ENCODE data around the gene PRND. TPM values are rescaled to one million over a fixed set of nuclear protein-coding genes. Genes with fewer than 3 reads are reported as not detected.

The PRND gene
- total RNA-seq, 1 experiment from 2014 or later = not detected

DNA sequence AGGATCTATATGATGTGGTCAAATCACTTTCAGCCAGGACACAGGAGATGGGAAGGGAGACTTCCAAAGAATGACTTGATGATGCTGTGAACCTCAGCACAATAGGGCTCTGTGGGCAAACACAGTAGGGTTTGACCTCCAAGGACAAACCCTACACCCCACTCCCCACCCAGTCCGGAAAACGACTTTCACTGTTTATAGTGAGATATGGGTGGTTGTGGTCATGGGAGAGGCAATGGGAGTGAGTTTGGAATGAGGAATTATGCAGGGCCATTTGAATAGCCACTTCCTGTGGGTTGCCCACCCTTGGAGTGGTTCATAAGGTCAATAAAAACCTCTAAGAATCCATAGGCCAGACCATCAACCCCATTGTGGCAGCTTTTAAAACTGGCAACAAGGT lies 38.4 kb upstream of the PRND start:
- Histone ChIP-seq H2AFZ (ENCODE audit: low read length) (no peak overlapping the region), H3K79me2 (ENCODE audit: low read length) (no peaks in the 10 kb centered on the region), H4K20me1 (ENCODE audit: insufficient read depth, low read depth, low read length) (no peaks in the 10 kb centered on the region), H3K4me3 (ENCODE audit: low read length) (no peak overlapping the region), H3K4me1 (ENCODE audit: low read length) (peaks cover 8% of the 10 kb centered on the region), H3K9me2 (replicated peaks; ENCODE audit: insufficient read depth, low read length) (no peaks in the 10 kb centered on the region), H3K9ac (ENCODE audit: low read length) (no peak overlapping the region), H3K36me3 (ENCODE audit: insufficient read depth, low read length) (no peaks in the 10 kb centered on the region), H3K4me2 (ENCODE audit: low read depth, low read length, poor library complexity, severe bottlenecking) (no peak overlapping the region), H3K9me3 (ENCODE audit: low read length) (no peaks in the 10 kb centered on the region), H3K27me3 (ENCODE audit: low read length) (no peaks in the 10 kb centered on the region), H3K27ac (ENCODE audit: low read length) (no peak overlapping the region)
- DNase-seq = no peak

DNA sequence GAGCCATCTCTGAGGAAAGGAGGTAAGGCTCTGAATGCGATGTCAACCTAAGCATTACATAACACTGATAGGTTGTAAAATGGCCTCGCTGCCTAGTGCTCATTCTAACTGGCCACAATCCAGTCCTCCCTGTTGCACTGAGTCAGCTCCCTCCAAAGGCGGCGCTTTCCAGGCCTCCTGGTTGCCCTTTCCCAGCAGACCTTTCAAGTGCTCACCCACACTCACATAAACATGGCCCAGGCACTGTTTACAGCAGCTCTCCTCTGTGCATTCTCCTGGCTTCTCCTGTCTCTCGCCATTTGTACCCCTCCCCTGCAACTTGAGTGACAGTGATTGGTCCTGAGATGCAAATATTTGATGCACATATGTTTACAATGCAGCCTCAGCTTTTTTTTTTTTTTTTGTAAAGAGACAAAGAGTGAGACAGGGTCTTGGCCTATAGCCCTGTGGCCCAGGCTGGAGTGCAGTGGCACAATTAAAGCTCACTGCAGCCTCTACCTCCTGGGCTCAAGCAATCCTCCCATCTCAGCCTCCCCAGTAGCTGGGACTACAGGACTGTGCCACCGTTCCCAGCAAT lies 36.8 kb upstream of the PRND start:
- no peak overlapping the region for H3K9ac ChIP-seq (ENCODE audit: low read length)
- no peak overlapping the region for H3K4me2 ChIP-seq (ENCODE audit: low read depth, low read length, poor library complexity, severe bottlenecking)
- H3K9me2 ChIP-seq (replicated peaks; ENCODE audit: insufficient read depth, low read length) = no peaks in the 10 kb centered on the region
- H3K27me3 ChIP-seq (ENCODE audit: low read length) = no peaks in the 10 kb centered on the region
- no peaks in the 10 kb centered on the region for H4K20me1 ChIP-seq (ENCODE audit: insufficient read depth, low read depth, low read length)
- H3K4me1 ChIP-seq (ENCODE audit: low read length) = peaks cover 8% of the 10 kb centered on the region
- no peak overlapping the region for H3K27ac ChIP-seq (ENCODE audit: low read length)
- H3K9me3 ChIP-seq (ENCODE audit: low read length) = no peaks in the 10 kb centered on the region
- no peaks in the 10 kb centered on the region for H3K79me2 ChIP-seq (ENCODE audit: low read length)
- no peak overlapping the region for H3K4me3 ChIP-seq (ENCODE audit: low read length)
- no peaks in the 10 kb centered on the region for H3K36me3 ChIP-seq (ENCODE audit: insufficient read depth, low read length)
- DNase-seq = no peak
- no peak overlapping the region for H2AFZ ChIP-seq (ENCODE audit: low read length)

- no peaks in the 10 kb centered on the region for H4K20me1 ChIP-seq (ENCODE audit: insufficient read depth, low read depth, low read length)
- peak overlapping the region; percentile 78 for H3K4me2 ChIP-seq (ENCODE audit: low read depth, low read length, poor library complexity, severe bottlenecking)
- no peaks in the 10 kb centered on the region for H3K9me2 ChIP-seq (replicated peaks; ENCODE audit: insufficient read depth, low read length)
- no peak overlapping the region for H2AFZ ChIP-seq (ENCODE audit: low read length)
- no peak for DNase-seq
- no peaks in the 10 kb centered on the region for H3K36me3 ChIP-seq (ENCODE audit: insufficient read depth, low read length)
- H3K79me2 ChIP-seq (ENCODE audit: low read length) = no peaks in the 10 kb centered on the region
- no peak overlapping the region for H3K27ac ChIP-seq (ENCODE audit: low read length)
- peaks cover 8% of the 10 kb centered on the region for H3K4me1 ChIP-seq (ENCODE audit: low read length)
- H3K27me3 ChIP-seq (ENCODE audit: low read length) = no peaks in the 10 kb centered on the region
- no peaks in the 10 kb centered on the region for H3K9me3 ChIP-seq (ENCODE audit: low read length)
- peak overlapping the region; percentile 59 for H3K9ac ChIP-seq (ENCODE audit: low read length)
- H3K4me3 ChIP-seq (ENCODE audit: low read length) = peak overlapping the region; percentile 67
Observed at GRCh38 chr20:4685923-4686221, 35.8 kb upstream of the PRND start.

- Histone ChIP-seq H3K4me1 (ENCODE audit: low read length) (peaks cover 8% of the 10 kb centered on the region), H3K9ac (ENCODE audit: low read length) (no peak overlapping the region), H3K27ac (ENCODE audit: low read length) (no peak overlapping the region), H3K4me3 (ENCODE audit: low read length) (no peak overlapping the region), H3K27me3 (ENCODE audit: low read length) (no peaks in the 10 kb centered on the region), H3K9me2 (replicated peaks; ENCODE audit: insufficient read depth, low read length) (no peaks in the 10 kb centered on the region), H4K20me1 (ENCODE audit: insufficient read depth, low read depth, low read length) (no peaks in the 10 kb centered on the region), H3K36me3 (ENCODE audit: insufficient read depth, low read length) (no peaks in the 10 kb centered on the region), H2AFZ (ENCODE audit: low read length) (no peak overlapping the region), H3K4me2 (ENCODE audit: low read depth, low read length, poor library complexity, severe bottlenecking) (no peak overlapping the region), H3K9me3 (ENCODE audit: low read length) (no peaks in the 10 kb centered on the region), H3K79me2 (ENCODE audit: low read length) (no peaks in the 10 kb centered on the region)
- no peak for DNase-seq
Observed at GRCh38 chr20:4688305-4688704, 33.4 kb upstream of the PRND start.

DNA sequence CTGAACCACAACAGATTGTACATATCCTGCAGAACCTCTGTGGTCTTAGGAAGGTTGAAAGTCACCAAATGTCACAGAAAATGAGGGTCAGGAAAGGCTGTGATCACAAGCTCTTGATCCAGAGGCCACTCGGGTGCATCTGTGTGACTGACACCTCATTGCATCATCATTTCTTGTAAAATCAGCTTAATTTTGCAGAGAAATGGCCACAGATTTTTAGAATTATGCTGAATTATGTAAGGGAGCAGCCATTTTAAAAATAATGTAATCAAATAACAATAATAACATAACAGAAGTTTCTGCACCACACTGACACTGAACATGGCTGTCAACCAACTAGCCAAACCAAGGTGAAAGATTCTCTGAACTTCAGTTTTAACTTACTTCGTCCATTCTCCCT lies 32.5 kb upstream of the PRND start:
- H3K27ac ChIP-seq (ENCODE audit: low read length) = no peak overlapping the region

GRCh38 chr20:4691753-4692152 lies 30.0 kb upstream of the PRND start:
- Histone ChIP-seq H2AFZ (ENCODE audit: low read length) (no peak overlapping the region), H3K4me1 (ENCODE audit: low read length) (no peaks in the 10 kb centered on the region), H3K4me3 (ENCODE audit: low read length) (no peak overlapping the region), H3K4me2 (ENCODE audit: low read depth, low read length, poor library complexity, severe bottlenecking) (no peak overlapping the region), H3K27ac (ENCODE audit: low read length) (no peak overlapping the region), H3K36me3 (ENCODE audit: insufficient read depth, low read length) (no peaks in the 10 kb centered on the region), H3K9me3 (ENCODE audit: low read length) (no peaks in the 10 kb centered on the region), H3K27me3 (ENCODE audit: low read length) (no peaks in the 10 kb centered on the region), H3K79me2 (ENCODE audit: low read length) (no peaks in the 10 kb centered on the region), H3K9me2 (replicated peaks; ENCODE audit: insufficient read depth, low read length) (no peaks in the 10 kb centered on the region), H3K9ac (ENCODE audit: low read length) (no peak overlapping the region), H4K20me1 (ENCODE audit: insufficient read depth, low read depth, low read length) (no peaks in the 10 kb centered on the region)
- no peak for DNase-seq

More for the DNA sequence above, 32.5 kb upstream of the PRND start:
- no peaks in the 10 kb centered on the region for H3K36me3 ChIP-seq (ENCODE audit: insufficient read depth, low read length)
- H3K9me2 ChIP-seq (replicated peaks; ENCODE audit: insufficient read depth, low read length) = no peaks in the 10 kb centered on the region
- no peak overlapping the region for H3K4me2 ChIP-seq (ENCODE audit: low read depth, low read length, poor library complexity, severe bottlenecking)
- H3K27me3 ChIP-seq (ENCODE audit: low read length) = no peaks in the 10 kb centered on the region
- no peak for DNase-seq
- H3K4me1 ChIP-seq (ENCODE audit: low read length) = peaks cover 8% of the 10 kb centered on the region
- H3K79me2 ChIP-seq (ENCODE audit: low read length) = no peaks in the 10 kb centered on the region
- no peak overlapping the region for H2AFZ ChIP-seq (ENCODE audit: low read length)
- no peak overlapping the region for H3K9ac ChIP-seq (ENCODE audit: low read length)
- no peaks in the 10 kb centered on the region for H3K9me3 ChIP-seq (ENCODE audit: low read length)
- H4K20me1 ChIP-seq (ENCODE audit: insufficient read depth, low read depth, low read length) = no peaks in the 10 kb centered on the region
- H3K4me3 ChIP-seq (ENCODE audit: low read length) = no peak overlapping the region

- H3K9me3 ChIP-seq (ENCODE audit: low read length) = no peaks in the 10 kb centered on the region
- no peaks in the 10 kb centered on the region for H3K79me2 ChIP-seq (ENCODE audit: low read length)
- no peaks in the 10 kb centered on the region for H3K36me3 ChIP-seq (ENCODE audit: insufficient read depth, low read length)
- no peaks in the 10 kb centered on the region for H3K9me2 ChIP-seq (replicated peaks; ENCODE audit: insufficient read depth, low read length)
- no peak for DNase-seq
- no peak overlapping the region for H3K4me2 ChIP-seq (ENCODE audit: low read depth, low read length, poor library complexity, severe bottlenecking)
- no peaks in the 10 kb centered on the region for H3K4me1 ChIP-seq (ENCODE audit: low read length)
- no peak overlapping the region for H2AFZ ChIP-seq (ENCODE audit: low read length)
- H3K4me3 ChIP-seq (ENCODE audit: low read length) = no peak overlapping the region
- no peak overlapping the region for H3K9ac ChIP-seq (ENCODE audit: low read length)
- H4K20me1 ChIP-seq (ENCODE audit: insufficient read depth, low read depth, low read length) = no peaks in the 10 kb centered on the region
- H3K27ac ChIP-seq (ENCODE audit: low read length) = no peak overlapping the region
- H3K27me3 ChIP-seq (ENCODE audit: low read length) = no peaks in the 10 kb centered on the region
Observed at GRCh38 chr20:4694076-4694475, 27.6 kb upstream of the PRND start.

DNA sequence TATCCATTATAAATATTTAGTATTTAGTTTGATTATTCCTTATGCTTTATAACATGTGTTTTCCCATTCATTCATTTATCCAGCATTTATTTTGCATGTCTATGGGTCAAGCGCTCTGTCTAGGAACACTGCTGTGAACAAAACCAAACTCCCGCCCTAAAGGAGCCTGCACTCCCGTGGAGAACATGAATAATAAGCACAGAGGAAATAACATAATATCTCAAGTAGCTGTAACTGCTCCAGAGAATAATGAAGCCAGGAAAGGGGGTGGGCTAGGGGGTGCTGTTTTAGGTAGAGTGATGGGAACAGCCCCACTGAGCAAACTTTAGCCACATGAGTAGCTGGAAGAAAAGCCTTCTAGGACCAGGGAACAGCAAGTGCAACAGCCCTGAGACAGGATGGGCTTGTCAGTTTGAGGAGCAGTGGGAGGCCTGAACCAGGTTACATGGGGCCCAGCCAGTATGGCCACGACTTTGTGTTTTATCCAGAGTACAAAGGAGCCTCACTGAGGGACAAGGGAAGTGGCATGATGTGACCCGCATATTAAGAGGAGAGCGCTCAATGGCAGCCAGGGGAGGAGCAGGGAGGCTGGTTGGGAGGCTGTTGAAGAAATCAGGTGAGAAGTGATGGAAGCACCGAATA lies 24.4 kb upstream of the PRND start:
- H3K4me3 ChIP-seq (ENCODE audit: low read length) = no peak overlapping the region
- H3K4me2 ChIP-seq (ENCODE audit: low read depth, low read length, poor library complexity, severe bottlenecking) = no peak overlapping the region
- no peaks in the 10 kb centered on the region for H4K20me1 ChIP-seq (ENCODE audit: insufficient read depth, low read depth, low read length)
- DNase-seq = no peak
- no peak overlapping the region for H2AFZ ChIP-seq (ENCODE audit: low read length)
- H3K9me3 ChIP-seq (ENCODE audit: low read length) = no peaks in the 10 kb centered on the region
- no peak overlapping the region for H3K27ac ChIP-seq (ENCODE audit: low read length)
- H3K9me2 ChIP-seq (replicated peaks; ENCODE audit: insufficient read depth, low read length) = no peaks in the 10 kb centered on the region
- no peaks in the 10 kb centered on the region for H3K79me2 ChIP-seq (ENCODE audit: low read length)
- no peaks in the 10 kb centered on the region for H3K27me3 ChIP-seq (ENCODE audit: low read length)
- no peak overlapping the region for H3K9ac ChIP-seq (ENCODE audit: low read length)
- H3K4me1 ChIP-seq (ENCODE audit: low read length) = no peaks in the 10 kb centered on the region
- no peaks in the 10 kb centered on the region for H3K36me3 ChIP-seq (ENCODE audit: insufficient read depth, low read length)
